DND-41 (cell line): ENCODE data around the gene GIPC3.

Experiments
- EZH2 ChIP-seq: IDR thresholded peaks from 3 replicates; pipeline ENCODE4 v1.6.1; 2012; ENCODE audit warnings: borderline replicate concordance, low read depth, mild to moderate bottlenecking, moderate library complexity, low read length, inconsistent platforms; ENCODE audit not compliant: severe bottlenecking
- TF ChIP-seq, protein P1 (sequence below): IDR thresholded peaks from 2 replicates; pipeline ENCODE4 v1.5.1; 2012; ENCODE audit warnings: borderline replicate concordance, low read length, moderate library complexity, mild to moderate bottlenecking; ENCODE audit not compliant: poor library complexity, severe bottlenecking; ENCODE audit errors: extremely low read depth

DNA sequence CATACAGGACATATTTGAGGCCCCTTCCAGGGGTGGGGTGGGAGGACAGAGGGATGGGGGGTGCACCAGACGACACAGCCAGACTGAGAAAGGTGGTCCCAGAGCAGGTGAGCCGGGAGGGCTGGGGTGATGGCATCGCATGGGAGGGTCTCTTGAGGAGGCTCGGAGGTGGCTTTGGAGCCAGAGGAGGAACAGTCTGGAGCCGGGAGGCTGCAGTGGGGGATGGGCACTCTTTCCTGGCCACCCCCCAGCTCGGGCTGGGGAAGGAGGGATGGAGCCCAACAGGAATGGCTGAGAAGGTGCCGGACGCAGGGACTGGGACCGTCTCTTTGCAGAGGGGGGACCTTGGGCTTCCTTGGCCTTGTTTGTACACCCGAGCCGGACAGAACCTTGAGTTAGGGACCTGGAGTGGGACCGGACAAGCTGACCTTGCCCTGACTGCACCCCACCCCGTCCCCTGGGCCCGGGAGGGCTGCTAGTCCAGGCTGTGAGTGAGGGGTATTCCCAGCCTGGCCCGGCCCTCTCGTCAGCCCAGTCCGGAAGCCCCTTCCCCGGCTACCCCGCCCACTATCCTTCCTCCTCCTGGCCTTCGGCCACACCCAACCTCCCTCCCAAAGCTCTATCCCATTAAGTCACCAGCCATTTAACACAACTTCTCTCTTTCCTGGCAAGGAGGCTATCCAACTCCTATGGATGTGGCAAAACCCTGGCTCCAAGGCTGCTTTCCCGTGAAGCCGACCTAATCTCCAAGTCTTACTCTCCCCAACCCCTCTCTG, 22.2 kb downstream of the GIPC3 start:
- TF ChIP-seq, protein P1, sequence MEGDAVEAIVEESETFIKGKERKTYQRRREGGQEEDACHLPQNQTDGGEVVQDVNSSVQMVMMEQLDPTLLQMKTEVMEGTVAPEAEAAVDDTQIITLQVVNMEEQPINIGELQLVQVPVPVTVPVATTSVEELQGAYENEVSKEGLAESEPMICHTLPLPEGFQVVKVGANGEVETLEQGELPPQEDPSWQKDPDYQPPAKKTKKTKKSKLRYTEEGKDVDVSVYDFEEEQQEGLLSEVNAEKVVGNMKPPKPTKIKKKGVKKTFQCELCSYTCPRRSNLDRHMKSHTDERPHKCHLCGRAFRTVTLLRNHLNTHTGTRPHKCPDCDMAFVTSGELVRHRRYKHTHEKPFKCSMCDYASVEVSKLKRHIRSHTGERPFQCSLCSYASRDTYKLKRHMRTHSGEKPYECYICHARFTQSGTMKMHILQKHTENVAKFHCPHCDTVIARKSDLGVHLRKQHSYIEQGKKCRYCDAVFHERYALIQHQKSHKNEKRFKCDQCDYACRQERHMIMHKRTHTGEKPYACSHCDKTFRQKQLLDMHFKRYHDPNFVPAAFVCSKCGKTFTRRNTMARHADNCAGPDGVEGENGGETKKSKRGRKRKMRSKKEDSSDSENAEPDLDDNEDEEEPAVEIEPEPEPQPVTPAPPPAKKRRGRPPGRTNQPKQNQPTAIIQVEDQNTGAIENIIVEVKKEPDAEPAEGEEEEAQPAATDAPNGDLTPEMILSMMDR, result no peak
- no peak for TF ChIP-seq EZH2
